Measurements from ENCODE around the gene ST6GALNAC6. TPM values are rescaled to one million over a fixed set of nuclear protein-coding genes. Genes with fewer than 3 reads are reported as not detected.
A peak's percentile ranks its signal among the peaks of the same experiment; 100 is the strongest.

ST6GALNAC6 gene
- total and polyA plus RNA-seq, 4 donors: 28.3 to 59.8 (median 48.6) TPM

- peaks cover 0 to under 1% (median 0%) of the 10 kb centered on the region in 4 donors for H3K36me3 ChIP-seq (ENCODE audit: control insufficient read depth in 4 of 4, insufficient read depth in 4 of 4, low read length in 4 of 4)
- peaks cover 0 to 39% (median 22%) of the 10 kb centered on the region in 5 donors for H3K4me1 ChIP-seq (ENCODE audit: control insufficient read depth in 5 of 5, insufficient read depth in 5 of 5, low read length in 5 of 5)
- no peaks in the 10 kb centered on the region for H3K9me3 ChIP-seq (ENCODE audit: control insufficient read depth in 4 of 4, insufficient read depth in 3 of 4, low read length in 3 of 4)
- no peaks in the 10 kb centered on the region for H3K27me3 ChIP-seq (ENCODE audit: control insufficient read depth in 3 of 3, insufficient read depth in 3 of 3, low read length in 2 of 3)
- TF ChIP-seq, protein P1, sequence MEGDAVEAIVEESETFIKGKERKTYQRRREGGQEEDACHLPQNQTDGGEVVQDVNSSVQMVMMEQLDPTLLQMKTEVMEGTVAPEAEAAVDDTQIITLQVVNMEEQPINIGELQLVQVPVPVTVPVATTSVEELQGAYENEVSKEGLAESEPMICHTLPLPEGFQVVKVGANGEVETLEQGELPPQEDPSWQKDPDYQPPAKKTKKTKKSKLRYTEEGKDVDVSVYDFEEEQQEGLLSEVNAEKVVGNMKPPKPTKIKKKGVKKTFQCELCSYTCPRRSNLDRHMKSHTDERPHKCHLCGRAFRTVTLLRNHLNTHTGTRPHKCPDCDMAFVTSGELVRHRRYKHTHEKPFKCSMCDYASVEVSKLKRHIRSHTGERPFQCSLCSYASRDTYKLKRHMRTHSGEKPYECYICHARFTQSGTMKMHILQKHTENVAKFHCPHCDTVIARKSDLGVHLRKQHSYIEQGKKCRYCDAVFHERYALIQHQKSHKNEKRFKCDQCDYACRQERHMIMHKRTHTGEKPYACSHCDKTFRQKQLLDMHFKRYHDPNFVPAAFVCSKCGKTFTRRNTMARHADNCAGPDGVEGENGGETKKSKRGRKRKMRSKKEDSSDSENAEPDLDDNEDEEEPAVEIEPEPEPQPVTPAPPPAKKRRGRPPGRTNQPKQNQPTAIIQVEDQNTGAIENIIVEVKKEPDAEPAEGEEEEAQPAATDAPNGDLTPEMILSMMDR (IDR thresholded peaks at IDR 0.05; ENCODE audit: control extremely low read depth, extremely low read depth): no peak
- no peak for ATAC-seq (ENCODE audit: insufficient read depth, low FRiP score)
- 60 to 74% methylated on average over 8 of the region's 8 CpGs for WGBS, 2 donors
- no peak for DNase-seq
- peak overlapping the region in 1 of 2 donors; percentile 37 for H3K27ac ChIP-seq (ENCODE audit: low read depth in 1 of 2, low read length in 1 of 2)
- H3K4me3 ChIP-seq: no peak overlapping the region
- H3K9ac ChIP-seq (ENCODE audit: insufficient read depth in 1 of 2, low read length in 2 of 2): no peak overlapping the region
Observed at GRCh38 chr9:127878652-127879390, 20.6 kb downstream of the ST6GALNAC6 start.

DNA sequence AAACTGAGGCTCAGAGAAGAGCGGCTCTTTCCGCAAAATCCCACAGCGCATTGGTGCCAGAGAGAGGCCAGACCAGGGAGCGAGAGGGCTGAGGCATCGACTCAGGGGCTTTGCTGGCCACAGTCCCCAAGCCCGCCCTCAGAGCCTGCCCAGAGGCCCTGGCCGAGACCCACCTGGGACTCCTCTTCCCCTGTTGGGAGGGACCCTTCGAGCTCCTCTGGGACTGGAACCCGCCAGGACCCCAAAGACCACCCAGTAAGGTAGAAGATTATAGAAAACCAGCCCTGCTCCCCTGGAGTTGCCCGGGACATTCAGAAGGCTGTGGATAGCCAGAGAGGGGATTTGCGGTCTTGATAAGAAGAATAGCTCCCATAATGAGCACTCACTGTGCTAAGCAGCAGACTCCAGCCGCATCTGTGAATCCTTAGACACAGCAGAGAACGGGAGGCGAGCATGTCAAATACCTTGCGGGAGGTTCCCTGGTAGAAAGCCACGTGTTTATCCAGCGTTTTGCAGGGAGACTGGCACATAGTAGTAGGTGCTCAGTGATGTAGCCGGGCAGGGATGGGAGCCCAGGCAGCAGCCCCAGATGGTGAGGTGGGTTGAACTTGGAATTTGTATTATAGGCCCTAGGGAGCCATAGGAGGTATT is 21.3 kb downstream of the ST6GALNAC6 start:
- DNase-seq: no peak

GRCh38 chr9:127877566-127877998 is 21.8 kb downstream of the ST6GALNAC6 start, which contains the start of gene AK1:
TSS of gene AK1 (minus strand) at chr9:127877675. CDS start at chr9:127874617, 3,058 bp downstream.
- WGBS, 2 donors: 2 to 3% methylated on average over 37 to 44 of the region's 44 CpGs
- DNase-seq (peak; percentile 66 to 80 (median 76)), ATAC-seq (ENCODE audit: insufficient read depth, low FRiP score) (peak; percentile 62)
- Histone ChIP-seq H3K4me1 (ENCODE audit: control insufficient read depth in 5 of 5, insufficient read depth in 5 of 5, low read length in 5 of 5) (peaks cover 0 to 44% (median 20%) of the 10 kb centered on the region in 5 donors), H3K4me3 (peak within 1 kb of the TSS; percentile 45), H3K27me3 (ENCODE audit: control insufficient read depth in 3 of 3, insufficient read depth in 3 of 3, low read length in 2 of 3) (no peaks in the 10 kb centered on the region), H3K27ac (ENCODE audit: low read depth in 1 of 2, low read length in 1 of 2) (peak within 1 kb of the TSS; percentile 86 to 92), H3K36me3 (ENCODE audit: control insufficient read depth in 4 of 4, insufficient read depth in 4 of 4, low read length in 4 of 4) (peaks cover 0 to 6% (median 0%) of the 10 kb centered on the region in 4 donors), H3K9ac (ENCODE audit: insufficient read depth in 1 of 2, low read length in 2 of 2) (peak within 1 kb of the TSS; percentile 25 to 45), H3K9me3 (ENCODE audit: control insufficient read depth in 4 of 4, insufficient read depth in 3 of 4, low read length in 3 of 4) (no peaks in the 10 kb centered on the region)
- TF ChIP-seq, protein P1 (IDR thresholded peaks at IDR 0.05; ENCODE audit: control extremely low read depth, extremely low read depth): no peak

More for the DNA sequence above, 21.3 kb downstream of the ST6GALNAC6 start:
- H3K4me1 ChIP-seq (ENCODE audit: control insufficient read depth in 5 of 5, insufficient read depth in 5 of 5, low read length in 5 of 5): peaks cover 0 to 44% (median 22%) of the 10 kb centered on the region in 5 donors
- no peak overlapping the region for H3K4me3 ChIP-seq
- no peaks in the 10 kb centered on the region for H3K27me3 ChIP-seq (ENCODE audit: control insufficient read depth in 3 of 3, insufficient read depth in 3 of 3, low read length in 2 of 3)
- H3K9me3 ChIP-seq (ENCODE audit: control insufficient read depth in 4 of 4, insufficient read depth in 3 of 4, low read length in 3 of 4): no peaks in the 10 kb centered on the region
- TF ChIP-seq, protein P1 (IDR thresholded peaks at IDR 0.05; ENCODE audit: control extremely low read depth, extremely low read depth): no peak
- 47 to 69% methylated on average over 18 of the region's 18 CpGs for WGBS, 2 donors
- H3K9ac ChIP-seq (ENCODE audit: insufficient read depth in 1 of 2, low read length in 2 of 2): peak overlapping the region; percentile 25 to 45
- ATAC-seq (ENCODE audit: insufficient read depth, low FRiP score): no peak
- H3K27ac ChIP-seq (ENCODE audit: low read depth in 1 of 2, low read length in 1 of 2): peak overlapping the region; percentile 37 to 75
- peaks cover 0 to under 1% (median 0%) of the 10 kb centered on the region in 4 donors for H3K36me3 ChIP-seq (ENCODE audit: control insufficient read depth in 4 of 4, insufficient read depth in 4 of 4, low read length in 4 of 4)
